Endothelial cell of umbilical vein (primary cell): ENCODE data around the gene KLHL35. TPM values are rescaled to one million over a fixed set of nuclear protein-coding genes. Genes with fewer than 3 reads are reported as not detected.

Source experiments
- BruUV-seq: library from RNA; stranded (reverse); fragments of 400-500 nt; replicated peaks from 2 replicates; lab custom pipeline; 2021; lab: Mats Ljungman, UMichigan
- CTCF ChIA-PET: fragments of 300-600, 350-600 bp; sonication (Branson Sonifier 250); formaldehyde crosslinking; loops from one replicate; lab custom pipeline; 2021; ENCODE audit warnings: antibody characterized with exemption, inconsistent platforms; lab: Charles Lee
- POLR2A ChIA-PET: fragments of 300-600, 350-600 bp; sonication (Branson Sonifier 250); formaldehyde crosslinking; loops from one replicate; lab custom pipeline; 2021; ENCODE audit warnings: antibody characterized with exemption, inconsistent platforms; lab: Charles Lee
- DNase-seq: peaks from one replicate; pipeline ENCODE4 v3.0.0-alpha.2; 2011; ENCODE audit warnings: low read depth, low spot score
- FAIRE-seq: peaks from 2 replicates; lab custom pipeline; 2011; peaks lifted over from hg19 to GRCh38; lab: Jason Lieb, UNC
- H2AFZ ChIP-seq: 2 replicates; pipeline ENCODE4 v1.6.0; 2012; ENCODE audit warnings: low read depth, low read length, control low read depth, inconsistent platforms
- H3K27ac ChIP-seq: 2 replicates; pipeline ENCODE4 v1.5.1; 2011; ENCODE audit warnings: low read depth, mild to moderate bottlenecking, control low read depth, low read length, moderate library complexity; ENCODE audit not compliant: insufficient read depth
- H3K27me3 ChIP-seq, 2 experiments: 2 replicates each; pipeline versions ENCODE4 v1.6.0 to v1.6.1; 2011; ENCODE audit warnings: low read length in 2 of 2, mixed read lengths in 1 of 2; ENCODE audit not compliant: control insufficient read depth in 2 of 2, insufficient read depth in 2 of 2
- H3K36me3 ChIP-seq, 2 experiments: 2 replicates in 1 of 2; 3 replicates in 1 of 2; pipeline ENCODE4 v1.5.1; 2011; ENCODE audit warnings: low read length in 2 of 2, mild to moderate bottlenecking in 1 of 2, moderate library complexity in 1 of 2; ENCODE audit not compliant: control insufficient read depth in 2 of 2, insufficient read depth in 2 of 2; ENCODE audit errors: extremely low read depth in 1 of 2
- H3K4me1 ChIP-seq: 3 replicates; pipeline ENCODE4 v1.5.1; 2011; ENCODE audit warnings: mild to moderate bottlenecking, low read length; ENCODE audit not compliant: control insufficient read depth, insufficient read depth; ENCODE audit errors: extremely low read depth
- H3K4me2 ChIP-seq: 2 replicates; pipeline ENCODE4 v1.6.1; 2011; ENCODE audit warnings: low read length, control low read depth, mixed read lengths; ENCODE audit not compliant: insufficient read depth
- H3K4me3 ChIP-seq, 3 experiments: fragments of 200-600 bp in 1 of 3; sonication (generic), shearing (Covaris generic) in 1 of 3; replicated peaks in 1 of 3; 2 replicates each; pipeline ENCODE4 v1.5.1; 2011 to 2016; ENCODE audit warnings: control low read depth in 3 of 3, low read length in 3 of 3, mild to moderate bottlenecking in 2 of 3, inconsistent platforms in 1 of 3, low read depth in 1 of 3, moderate library complexity in 1 of 3; ENCODE audit not compliant: insufficient read depth in 1 of 3
- H3K79me2 ChIP-seq: 2 replicates; pipeline ENCODE4 v1.6.0; 2012; ENCODE audit warnings: low read length, inconsistent platforms; ENCODE audit not compliant: control insufficient read depth, insufficient read depth
- H3K9ac ChIP-seq: replicated peaks from 2 replicates; pipeline ENCODE3; 2011; ENCODE audit warnings: low read length, control low read depth; ENCODE audit not compliant: insufficient read depth; ENCODE audit errors: extremely low read depth
- H3K9me1 ChIP-seq: replicated peaks from 3 replicates; pipeline ENCODE4 v1.6.0; 2011; ENCODE audit warnings: mild to moderate bottlenecking, low read length; ENCODE audit not compliant: control insufficient read depth, insufficient read depth; ENCODE audit errors: extremely low read depth
- H3K9me3 ChIP-seq: replicated peaks from 2 replicates; pipeline ENCODE4 v1.5.1; 2012; ENCODE audit warnings: low read length, inconsistent platforms; ENCODE audit not compliant: control insufficient read depth, insufficient read depth
- H4K20me1 ChIP-seq: replicated peaks from 2 replicates; pipeline ENCODE3; 2011; ENCODE audit warnings: mild to moderate bottlenecking, low read length; ENCODE audit not compliant: control insufficient read depth, insufficient read depth; ENCODE audit errors: extremely low read depth
- EZH2 ChIP-seq: IDR thresholded peaks from 2 replicates; pipeline ENCODE4 v1.6.1; 2012; ENCODE audit warnings: borderline replicate concordance, low read depth, mild to moderate bottlenecking, moderate library complexity, low read length, inconsistent platforms; ENCODE audit not compliant: severe bottlenecking
- FOS ChIP-seq: IDR thresholded peaks from 2 replicates; pipeline ENCODE4 v1.6.1; 2011; ENCODE audit warnings: mild to moderate bottlenecking, low read length, moderate library complexity, borderline replicate concordance; ENCODE audit not compliant: insufficient read depth
- GATA2 ChIP-seq: IDR thresholded peaks from 2 replicates; pipeline ENCODE4 v1.7.0; 2011; ENCODE audit warnings: low read depth, mild to moderate bottlenecking, moderate library complexity, mixed read lengths, low read length; ENCODE audit not compliant: insufficient read length, insufficient read depth
- JUN ChIP-seq: IDR thresholded peaks from 2 replicates; pipeline ENCODE4 v1.6.1; 2011; ENCODE audit warnings: borderline replicate concordance, low read depth; ENCODE audit not compliant: insufficient read length, insufficient read depth
- MYC ChIP-seq: IDR thresholded peaks from one replicate; pipeline ENCODE4 v1.6.1; 2011; ENCODE audit warnings: mild to moderate bottlenecking, low read depth, low read length
- POLR2A ChIP-seq: IDR thresholded peaks from 2 replicates; pipeline ENCODE4 v1.6.1; 2012; ENCODE audit warnings: low read depth, mild to moderate bottlenecking, control low read depth, low read length
- POLR2AphosphoS5 ChIP-seq: IDR thresholded peaks from 2 replicates; pipeline ENCODE4 v1.6.1; 2012; ENCODE audit warnings: low read depth, mild to moderate bottlenecking, control low read depth, low read length, moderate library complexity; ENCODE audit not compliant: insufficient read depth
- dilution Hi-C: fragments of 300-500 bp; cut with MboI; formaldehyde crosslinking; loops from one replicate; pipeline ENCODE4 v1.15.0; 2019; ENCODE audit warnings: low sequenced_read_pairs; ENCODE audit not compliant: extremely low pct_ligation_motif_present
- intact Hi-C: fragments of 100-400 bp; cut with micrococcal nuclease; formaldehyde crosslinking; loops from one replicate; pipeline ENCODE4 v1.10.0; 2022
- polyA plus RNA-seq, 4 experiments: library from polyadenylated mRNA; depleted of rRNA in 3 of 4; stranded (reverse) in 3 of 4; unstranded in 1 of 4; fragments of >200 nt; gene quantifications; 2 replicates each; pipeline versions ENCODE4 v1.2.1 to v1.2.3, GENCODE V29; 2011 to 2012; ENCODE audit warnings: missing spikeins in 1 of 4
- total RNA-seq: library from RNA; stranded (reverse); gene quantifications from 2 replicates; pipeline ENCODE4 v1.2.3, GENCODE V29; 2021
- TF ChIP-seq, protein P1 (sequence below): IDR thresholded peaks from 2 replicates; pipeline ENCODE4 v1.6.1; 2011; ENCODE audit not compliant: insufficient read depth, insufficient read length
- TF ChIP-seq, protein P2 (sequence below), 2 donors: IDR thresholded peaks; 1 replicate in 1 of 2; 2 replicates in 1 of 2; pipeline ENCODE4 v1.5.1; 2011; ENCODE audit warnings: low read length in 2 of 2, mild to moderate bottlenecking in 2 of 2, moderate library complexity in 2 of 2, control low read depth in 1 of 2, inconsistent platforms in 1 of 2, low read depth in 1 of 2; ENCODE audit not compliant: insufficient read depth in 1 of 2; ENCODE audit errors: extremely low read depth in 1 of 2

Gene KLHL35
- total and polyA plus RNA-seq, 2 donors (not counting 3 experiments of a cell fraction or from before 2014, with no cell fraction given): 0.97 to 2.3 TPM

DNA sequence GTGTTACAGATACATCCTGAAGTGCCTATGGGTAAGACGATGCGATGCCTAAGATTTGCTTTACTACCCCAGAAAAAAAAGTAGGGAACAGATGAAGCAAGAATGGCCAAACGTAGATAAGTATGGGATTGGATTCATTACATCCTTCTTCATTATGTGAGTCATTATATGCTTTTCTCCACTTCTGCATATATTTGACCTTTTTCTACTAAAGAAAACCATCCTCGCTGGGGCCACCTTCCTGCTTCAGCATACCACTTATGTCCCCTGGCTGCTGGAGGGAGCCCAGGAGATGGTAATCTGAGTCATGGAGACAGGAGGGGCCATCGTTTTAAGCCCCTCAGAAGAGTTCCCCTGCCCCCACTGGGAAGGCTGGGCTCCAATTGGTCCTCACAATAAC is 14.4 kb upstream of the KLHL35 start:
- Histone ChIP-seq H3K4me3 (no peak overlapping the region), H2AFZ (no peak overlapping the region), H3K79me2 (no peaks in the 10 kb centered on the region), H3K9ac (no peak overlapping the region), H3K27ac (no peak overlapping the region), H3K36me3 (peaks cover 0 to 19% of the 10 kb centered on the region in 2 experiments), H3K4me2 (no peak overlapping the region), H4K20me1 (no peaks in the 10 kb centered on the region), H3K4me1 (no peaks in the 10 kb centered on the region), H3K27me3 (no peaks in the 10 kb centered on the region), H3K9me1 (no peaks in the 10 kb centered on the region), H3K9me3 (no peaks in the 10 kb centered on the region)
- POLR2A ChIA-PET: no interaction called here
- DNase-seq (no peak), FAIRE-seq (no peak)
- no peak for TF ChIP-seq MYC
- TF ChIP-seq POLR2A: no peak
- no peak for TF ChIP-seq EZH2
- no peak for TF ChIP-seq GATA2
- no peak for TF ChIP-seq FOS
- TF ChIP-seq, protein P1, sequence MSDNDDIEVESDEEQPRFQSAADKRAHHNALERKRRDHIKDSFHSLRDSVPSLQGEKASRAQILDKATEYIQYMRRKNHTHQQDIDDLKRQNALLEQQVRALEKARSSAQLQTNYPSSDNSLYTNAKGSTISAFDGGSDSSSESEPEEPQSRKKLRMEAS: no peak
- TF ChIP-seq JUN: no peak
- TF ChIP-seq, protein P2, sequence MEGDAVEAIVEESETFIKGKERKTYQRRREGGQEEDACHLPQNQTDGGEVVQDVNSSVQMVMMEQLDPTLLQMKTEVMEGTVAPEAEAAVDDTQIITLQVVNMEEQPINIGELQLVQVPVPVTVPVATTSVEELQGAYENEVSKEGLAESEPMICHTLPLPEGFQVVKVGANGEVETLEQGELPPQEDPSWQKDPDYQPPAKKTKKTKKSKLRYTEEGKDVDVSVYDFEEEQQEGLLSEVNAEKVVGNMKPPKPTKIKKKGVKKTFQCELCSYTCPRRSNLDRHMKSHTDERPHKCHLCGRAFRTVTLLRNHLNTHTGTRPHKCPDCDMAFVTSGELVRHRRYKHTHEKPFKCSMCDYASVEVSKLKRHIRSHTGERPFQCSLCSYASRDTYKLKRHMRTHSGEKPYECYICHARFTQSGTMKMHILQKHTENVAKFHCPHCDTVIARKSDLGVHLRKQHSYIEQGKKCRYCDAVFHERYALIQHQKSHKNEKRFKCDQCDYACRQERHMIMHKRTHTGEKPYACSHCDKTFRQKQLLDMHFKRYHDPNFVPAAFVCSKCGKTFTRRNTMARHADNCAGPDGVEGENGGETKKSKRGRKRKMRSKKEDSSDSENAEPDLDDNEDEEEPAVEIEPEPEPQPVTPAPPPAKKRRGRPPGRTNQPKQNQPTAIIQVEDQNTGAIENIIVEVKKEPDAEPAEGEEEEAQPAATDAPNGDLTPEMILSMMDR (IDR thresholded peaks at IDR 0.05; ENCODE audit: extremely low read depth in 1 of 2, insufficient read depth in 1 of 2, low read depth in 1 of 2, low read length in 2 of 2): no peak
- TF ChIP-seq POLR2AphosphoS5: no peak
- intact Hi-C loops (no loop called here), dilution Hi-C loops (loop anchor here (10.0 kb wide), 1 partner anchor 87 kb away; no protein-coding TSS in a partner anchor)
- no TSS peak for BruUV-seq
- CTCF ChIA-PET: no interaction called here
